ENCODE results near the gene XRCC4.

XRCC4 gene

DNA sequence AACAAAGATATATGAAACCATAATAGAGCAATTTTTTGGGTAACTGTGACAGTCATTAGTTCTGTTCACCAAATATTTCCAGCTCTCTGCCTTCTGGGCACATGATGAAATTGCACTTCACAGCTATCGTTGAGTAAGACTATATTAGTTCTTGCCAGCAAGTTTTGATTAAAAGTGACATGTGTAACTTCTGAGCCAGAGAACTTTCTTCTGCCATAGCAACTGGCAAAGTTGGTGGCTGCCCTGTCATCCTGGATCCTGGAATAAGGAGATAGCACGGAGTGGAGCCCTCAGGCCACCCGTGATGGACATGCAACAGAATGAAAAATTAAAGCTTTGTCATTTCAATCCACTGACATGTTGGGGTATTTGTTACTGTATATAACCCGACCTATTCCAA lies 199.8 kb downstream of the XRCC4 start:
- no peak for DNase-seq (ENCODE audit: low read depth)

DNA sequence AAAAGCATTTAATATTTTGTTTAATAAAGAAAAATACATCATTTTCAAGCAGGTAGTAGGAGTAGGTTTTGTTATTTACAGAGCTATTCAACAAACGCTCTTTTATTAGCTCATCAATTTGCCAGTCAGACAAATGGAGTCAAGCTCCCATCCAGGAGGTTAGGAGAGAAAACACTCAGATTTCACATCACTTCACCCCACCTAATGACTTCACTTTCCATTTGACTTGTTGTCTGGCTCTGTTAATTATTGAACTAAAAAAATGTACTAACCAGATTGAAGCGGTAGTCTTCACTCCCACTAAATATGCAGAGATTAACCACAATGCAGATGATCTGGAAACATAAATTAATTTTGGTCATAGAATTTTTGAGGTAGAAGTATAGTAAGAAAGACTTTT lies 200.6 kb downstream of the XRCC4 start:
- no peak for DNase-seq (ENCODE audit: low read depth)

DNA sequence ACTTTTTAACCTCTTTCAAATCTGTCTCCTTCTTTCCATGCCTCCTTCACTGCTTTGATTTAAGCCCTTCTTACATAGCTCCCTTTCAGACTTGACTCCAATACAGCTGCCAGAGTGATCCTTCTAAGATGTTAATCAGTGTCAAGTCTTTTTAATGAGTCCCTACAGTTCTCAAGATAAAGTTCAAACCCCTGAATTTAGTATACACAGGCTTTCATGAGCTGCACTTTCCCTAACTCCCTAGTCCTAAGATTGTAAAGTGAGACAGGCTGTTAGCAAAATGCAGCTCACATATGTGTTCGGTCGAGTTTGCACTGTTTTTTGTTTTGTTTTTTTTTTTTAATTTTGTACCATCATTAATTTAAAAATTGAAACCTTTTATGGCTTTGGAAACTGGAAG lies 203.8 kb downstream of the XRCC4 start:
- no peak for DNase-seq (ENCODE audit: low read depth)

DNA sequence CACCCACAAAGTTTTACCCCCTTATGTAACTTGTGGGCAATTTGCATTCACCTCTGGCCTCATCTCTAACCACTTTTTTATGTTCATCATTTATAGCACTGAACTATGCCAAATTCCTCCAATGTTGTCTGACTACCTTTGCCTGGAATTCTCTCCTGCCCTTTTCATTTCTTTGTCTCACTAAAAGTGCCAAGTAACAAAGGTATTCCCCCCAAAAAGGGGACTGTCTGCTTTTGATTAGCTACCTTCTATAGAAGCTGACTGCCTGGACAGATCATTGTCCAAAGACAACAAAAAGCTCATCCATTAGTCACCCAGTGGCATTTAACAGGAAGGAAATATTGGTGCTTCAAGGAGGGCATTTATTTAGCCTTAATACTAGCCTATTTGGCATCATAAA lies 204.3 kb downstream of the XRCC4 start:
- DNase-seq (ENCODE audit: low read depth) = no peak

DNA sequence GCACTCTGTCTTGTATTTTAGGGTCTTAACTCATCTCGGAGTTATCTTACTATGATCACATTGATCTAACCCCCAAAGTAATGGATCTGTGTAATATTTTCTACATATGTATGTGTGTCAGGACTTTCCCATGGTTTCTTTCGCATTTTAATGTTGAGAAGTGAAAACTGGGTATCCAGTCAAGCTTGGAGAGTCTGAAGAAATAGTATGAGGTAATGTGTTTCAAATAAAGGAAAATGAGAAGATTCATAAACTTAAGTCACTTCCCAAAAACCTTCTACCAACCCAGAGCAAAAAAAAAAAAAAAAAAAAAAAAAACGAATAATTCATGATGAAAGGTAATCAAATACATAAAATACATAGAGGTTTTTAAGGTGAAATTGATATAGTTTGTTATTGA lies 206.4 kb downstream of the XRCC4 start:
- DNase-seq (ENCODE audit: low read depth) = no peak

DNA sequence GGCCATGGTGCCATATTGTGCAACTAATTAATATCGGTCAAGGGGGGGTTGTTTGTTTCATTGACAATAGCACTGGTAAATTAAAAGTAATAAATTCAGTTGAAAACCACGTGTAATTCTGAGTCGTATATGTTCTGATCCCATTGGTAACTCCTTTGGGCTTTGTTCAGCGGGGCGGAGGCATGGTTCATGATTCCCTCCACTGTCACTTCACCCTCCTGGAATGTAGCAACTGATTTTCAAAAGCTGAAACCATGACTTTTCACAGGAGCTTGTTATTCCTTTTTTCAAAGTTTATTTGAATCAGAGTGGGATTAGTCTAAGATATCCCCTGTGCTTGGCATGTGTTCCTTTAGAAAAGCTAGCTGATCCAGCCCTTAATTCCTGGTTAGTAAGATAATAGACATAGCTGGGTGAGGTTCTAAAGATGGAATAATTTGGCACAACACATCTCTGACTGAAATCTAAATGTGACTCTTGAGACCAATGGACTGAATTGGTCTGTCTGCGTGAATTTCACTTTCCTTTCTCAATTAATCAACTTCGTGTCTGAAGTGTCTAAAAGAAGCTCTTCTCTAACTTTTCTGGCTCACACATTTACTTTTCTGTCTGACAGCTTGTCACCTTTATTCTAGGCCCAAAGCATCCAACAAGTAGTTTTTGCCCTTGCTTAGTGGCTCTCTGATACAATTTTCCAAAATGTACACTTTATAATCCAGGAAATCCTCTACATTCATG lies 208.5 kb downstream of the XRCC4 start:
- DNase-seq (ENCODE audit: low read depth) = no peak

DNA sequence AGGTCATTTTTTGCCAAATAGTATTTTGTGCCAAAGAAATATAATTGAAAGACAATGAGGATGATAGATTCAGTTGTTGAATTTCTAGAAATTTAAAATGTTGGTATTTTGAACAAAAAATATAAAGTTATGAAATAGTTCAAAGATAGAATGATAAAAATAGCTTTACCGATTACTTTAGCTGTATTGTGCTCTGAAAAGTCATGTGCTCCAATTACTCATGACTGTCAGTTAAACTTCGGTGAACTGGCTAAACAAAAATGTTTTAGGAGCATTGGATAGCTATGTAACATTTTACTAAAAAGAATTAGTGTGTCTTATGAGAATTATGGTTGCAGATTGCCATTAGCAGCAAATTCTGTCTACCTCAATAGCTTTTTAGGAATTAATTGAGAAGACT lies 216.9 kb downstream of the XRCC4 start:
- DNase-seq (ENCODE audit: low read depth) = no peak

DNA sequence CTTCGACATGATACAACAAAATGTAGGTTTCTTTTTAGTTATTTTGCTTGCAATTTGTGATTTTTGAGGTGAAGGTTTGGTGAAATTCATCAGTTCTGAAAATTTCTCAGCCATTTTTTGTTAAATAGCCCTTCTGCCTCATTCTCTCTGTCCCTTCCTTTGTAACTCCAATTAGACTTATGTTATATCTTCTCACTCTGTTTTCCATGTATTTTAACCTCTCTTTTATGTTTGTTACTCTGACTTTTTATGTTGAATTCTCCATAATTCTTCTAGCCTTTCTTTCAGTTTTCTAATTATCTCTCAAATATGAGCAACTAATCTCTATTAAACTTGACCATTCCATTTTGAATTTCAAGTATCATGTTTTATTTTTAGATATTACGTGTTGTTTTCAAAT lies 222.0 kb downstream of the XRCC4 start:
- DNase-seq (ENCODE audit: low read depth) = no peak

DNA sequence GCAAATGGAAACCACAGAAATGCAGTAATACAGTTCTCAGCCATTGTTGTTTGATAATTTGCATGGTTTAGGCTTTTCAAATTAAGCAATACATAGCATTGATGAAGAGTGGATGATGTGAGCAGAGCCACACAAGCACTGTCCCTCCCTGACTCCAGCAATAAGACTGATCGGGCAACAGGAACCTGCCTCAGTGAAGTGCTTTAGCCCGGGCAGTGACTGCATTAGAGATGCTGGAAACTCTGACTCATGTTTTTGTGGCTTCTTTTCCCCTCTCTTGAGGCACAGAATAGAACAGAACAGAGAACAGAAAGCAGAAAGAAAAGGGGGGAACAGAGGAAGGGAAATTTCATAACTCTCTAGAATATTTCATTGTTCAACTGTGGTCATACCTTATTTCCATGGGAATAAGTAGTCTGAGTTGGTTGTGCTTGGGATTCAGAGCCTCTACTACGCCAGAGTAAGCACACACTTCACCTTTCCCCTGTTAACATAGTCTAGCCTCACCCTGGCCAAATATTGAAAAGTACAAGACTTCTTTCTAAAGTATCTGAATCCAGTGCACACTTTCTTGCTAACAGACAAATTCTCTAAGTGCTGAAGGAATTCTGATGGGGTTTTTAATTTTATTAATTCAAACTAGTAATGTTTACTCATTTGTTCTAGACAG lies 229.4 kb downstream of the XRCC4 start:
- no peak for DNase-seq (ENCODE audit: low read depth)

DNA sequence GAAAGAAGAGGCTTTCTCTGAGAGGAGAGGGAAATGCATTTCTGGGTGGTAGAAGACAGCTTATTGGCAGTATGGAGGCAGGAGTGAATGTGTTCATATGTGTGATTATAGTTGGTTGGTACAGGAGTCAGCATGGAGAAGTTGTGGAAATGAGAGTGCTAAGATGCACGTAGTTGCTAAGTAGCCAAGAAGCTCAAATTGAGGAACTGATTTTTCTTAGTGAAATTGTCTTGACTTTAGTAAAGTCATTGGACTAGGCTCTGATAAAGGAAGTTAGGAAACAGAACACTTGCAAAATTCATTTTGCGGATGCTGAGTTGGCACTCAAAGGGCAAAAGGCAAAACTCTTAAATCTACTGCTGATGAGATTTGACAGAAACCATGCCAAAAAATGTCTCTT lies 235.3 kb downstream of the XRCC4 start:
- no peak for DNase-seq (ENCODE audit: low read depth)

DNA sequence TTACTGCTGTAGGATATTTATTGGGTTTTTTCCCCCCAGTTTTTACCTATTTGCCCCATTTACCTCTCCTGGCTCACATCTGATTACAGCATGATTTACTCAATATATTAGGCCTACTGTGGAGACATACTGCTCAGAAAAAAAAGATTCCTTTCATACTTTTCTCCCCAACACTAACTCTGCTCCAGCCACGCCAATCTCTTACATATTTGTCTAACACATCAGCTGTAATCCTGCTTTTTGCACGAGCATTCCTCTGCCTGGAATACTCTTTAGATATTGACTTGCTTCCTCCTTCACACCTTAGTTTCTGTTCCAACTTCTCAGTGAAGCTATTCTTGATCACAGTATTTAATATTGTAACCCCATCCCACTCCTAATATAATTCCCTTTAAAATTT lies 236.1 kb downstream of the XRCC4 start:
- no peak for DNase-seq (ENCODE audit: low read depth)

DNA sequence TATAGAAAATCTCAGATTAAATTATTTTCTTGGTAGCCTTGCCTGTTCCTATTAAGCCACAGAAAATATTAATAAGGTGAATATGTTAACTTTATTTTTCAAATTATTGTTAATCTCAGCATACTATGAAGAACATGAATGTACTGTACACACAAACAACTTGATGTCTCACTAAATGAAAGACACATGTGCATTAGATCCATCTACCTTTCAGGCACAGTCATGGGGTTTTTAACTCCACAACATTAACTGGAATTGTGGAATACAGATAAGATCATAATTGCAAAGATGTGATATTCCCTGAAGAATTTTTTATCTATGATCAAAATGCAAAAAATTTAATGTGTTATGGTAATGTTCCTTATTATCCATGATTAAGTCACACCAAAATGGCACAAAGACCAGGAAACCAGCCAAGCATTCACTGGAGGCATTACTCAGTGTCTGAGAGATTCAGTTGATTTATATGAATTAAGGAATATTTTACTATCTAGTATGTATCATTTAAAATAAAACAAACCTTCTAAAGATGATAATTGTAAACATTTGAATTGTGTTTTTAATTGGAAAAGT lies 244.2 kb downstream of the XRCC4 start:
- no peak for DNase-seq (ENCODE audit: low read depth)

DNA sequence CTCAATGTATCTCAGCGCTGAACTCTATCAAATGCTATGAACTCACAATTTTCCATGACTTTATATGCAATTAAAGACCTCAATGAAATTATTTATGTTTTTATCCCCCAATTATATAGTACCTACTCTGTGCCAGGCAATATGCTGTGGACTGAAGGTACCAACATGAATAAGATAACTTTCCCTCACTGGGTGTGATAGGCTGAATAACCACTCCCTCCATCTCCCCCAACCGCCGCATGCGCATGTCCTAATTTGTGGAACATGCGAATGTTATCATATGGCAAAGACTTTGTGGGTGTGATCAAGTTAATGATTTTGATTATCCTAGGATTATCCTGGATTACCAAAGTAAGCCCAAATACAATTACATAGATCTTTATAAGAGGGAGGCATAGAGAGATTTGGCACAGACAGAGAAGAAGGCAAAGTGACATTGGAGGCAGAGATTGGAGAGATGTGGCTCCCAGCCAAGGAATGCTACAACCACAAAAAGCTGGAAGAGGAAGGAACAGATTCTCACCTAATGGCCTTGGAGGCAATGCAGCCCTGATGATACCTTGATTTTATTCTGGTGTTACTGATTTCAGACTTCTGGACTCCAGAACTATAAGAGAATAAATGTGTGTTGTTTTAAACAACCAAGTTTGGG lies 245.1 kb downstream of the XRCC4 start:
- DNase-seq (ENCODE audit: low read depth) = no peak

DNA sequence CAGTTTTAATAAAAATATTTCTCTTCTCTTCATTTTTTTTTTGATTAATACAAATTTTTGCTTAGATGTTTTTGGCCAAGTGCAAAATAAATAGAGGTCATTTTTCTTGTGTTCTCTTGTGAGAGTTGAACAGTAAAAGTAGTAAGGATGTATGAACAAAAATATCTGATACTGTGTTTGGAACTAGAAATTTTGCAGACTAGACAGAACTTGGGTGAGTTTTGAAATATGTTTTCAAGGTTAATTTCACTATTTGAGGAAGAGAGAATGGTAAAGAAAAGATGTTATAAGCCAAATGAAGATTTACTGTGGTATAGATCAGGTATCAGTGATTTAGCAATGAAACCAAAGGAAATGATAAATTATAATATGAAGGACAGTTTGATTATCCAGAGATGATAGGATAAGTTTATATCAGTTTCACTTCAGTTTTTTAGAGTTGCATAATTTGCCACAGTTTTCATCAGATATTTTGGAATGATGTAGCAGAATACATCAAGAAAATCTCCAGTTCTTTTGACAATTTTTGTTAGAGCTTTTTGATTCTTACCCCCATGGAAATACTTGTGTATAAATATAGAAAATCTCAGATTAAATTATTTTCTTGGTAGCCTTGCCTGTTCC lies 246.3 kb downstream of the XRCC4 start:
- no peak for DNase-seq (ENCODE audit: low read depth)

DNA sequence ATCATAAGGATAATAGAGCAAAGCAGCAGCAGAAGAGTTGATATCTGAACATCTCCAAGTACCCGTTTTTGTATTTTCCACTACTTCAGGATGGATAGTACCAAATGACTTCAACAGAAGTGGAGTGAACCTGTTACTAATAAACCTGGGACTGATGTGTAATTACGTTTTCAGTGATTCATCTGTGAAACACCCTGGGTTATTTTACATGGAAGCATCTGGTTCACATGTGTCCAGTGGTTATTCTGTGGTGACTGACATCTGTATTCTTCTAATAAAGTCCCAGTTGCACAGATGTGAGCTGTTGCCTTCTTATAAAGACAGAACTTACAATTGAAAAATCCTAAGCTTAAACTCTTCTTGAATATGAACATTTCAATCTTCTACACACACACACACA lies 254.5 kb downstream of the XRCC4 start:
- no peak for DNase-seq (ENCODE audit: low read depth)

DNA sequence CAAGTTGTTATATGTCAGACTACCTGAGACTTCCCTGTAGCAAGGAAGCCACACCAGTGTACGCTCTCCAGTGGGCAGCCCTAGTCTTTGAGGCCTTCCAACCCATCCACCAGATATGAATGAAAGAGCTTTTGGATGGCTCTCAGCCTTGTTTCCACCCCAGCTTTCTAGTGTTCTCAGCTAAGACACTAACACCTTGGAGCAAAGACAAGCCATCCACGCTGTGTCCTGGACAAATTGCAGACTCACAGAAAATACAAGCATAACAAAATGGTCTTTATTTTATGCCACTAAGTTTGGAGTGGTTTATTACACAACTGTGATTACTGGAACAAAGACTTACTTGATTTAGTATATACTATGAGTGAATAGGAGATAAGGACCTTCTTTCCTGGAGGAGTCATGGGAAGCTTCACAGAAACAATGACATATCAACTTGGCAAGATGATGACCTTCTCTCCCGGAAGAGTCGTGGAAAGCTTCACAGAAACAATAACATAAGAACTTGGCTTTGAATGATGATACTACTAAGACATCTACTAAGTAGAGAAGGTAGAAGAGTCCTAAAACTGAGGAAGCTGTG lies 260.2 kb downstream of the XRCC4 start:
- DNase-seq (ENCODE audit: low read depth) = no peak

DNA sequence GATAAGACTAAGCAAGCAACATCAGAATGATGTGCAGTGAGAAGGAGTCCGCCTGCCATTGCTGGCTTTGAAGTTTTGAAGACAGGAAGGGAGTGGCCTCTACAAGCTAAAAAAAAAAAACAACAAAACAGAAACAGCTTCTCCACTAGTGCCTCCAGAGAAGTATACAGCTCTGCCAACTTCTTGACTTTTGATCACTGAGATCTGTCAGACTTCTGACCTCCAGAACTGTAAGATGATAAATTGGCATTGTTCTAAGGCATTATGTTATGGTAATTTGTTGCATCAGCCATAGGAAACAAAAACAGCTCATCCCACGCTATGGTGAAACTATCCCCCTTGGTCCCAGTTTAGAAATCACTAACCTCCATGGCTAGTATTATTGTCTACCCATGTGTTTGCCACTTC lies 263.2 kb downstream of the XRCC4 start:
- no peak for DNase-seq (ENCODE audit: low read depth)

DNA sequence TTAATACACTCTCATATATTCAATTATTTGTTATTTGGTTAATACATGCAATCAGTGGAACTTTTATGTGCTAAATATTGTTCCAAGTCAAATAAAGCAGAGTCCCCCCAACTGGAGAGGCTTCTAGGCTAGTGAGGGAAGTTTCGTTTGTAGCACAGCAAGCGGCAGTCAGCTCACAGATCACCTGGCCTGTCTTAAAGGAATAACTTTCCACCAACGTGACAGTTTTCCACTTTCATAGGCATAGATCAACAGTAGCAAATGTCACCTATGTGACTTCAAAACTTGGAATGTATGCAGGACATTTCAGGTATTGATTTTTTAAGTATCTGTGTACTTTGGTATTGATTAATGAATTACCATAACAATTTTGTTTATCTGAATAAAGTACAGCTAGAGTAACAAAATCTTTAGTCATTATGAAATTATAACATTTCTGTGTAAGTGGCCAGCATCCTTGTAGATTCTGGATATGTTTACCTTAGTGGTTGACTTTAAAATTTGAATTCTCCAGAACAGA lies 264.5 kb downstream of the XRCC4 start:
- DNase-seq (ENCODE audit: low read depth) = no peak

DNA sequence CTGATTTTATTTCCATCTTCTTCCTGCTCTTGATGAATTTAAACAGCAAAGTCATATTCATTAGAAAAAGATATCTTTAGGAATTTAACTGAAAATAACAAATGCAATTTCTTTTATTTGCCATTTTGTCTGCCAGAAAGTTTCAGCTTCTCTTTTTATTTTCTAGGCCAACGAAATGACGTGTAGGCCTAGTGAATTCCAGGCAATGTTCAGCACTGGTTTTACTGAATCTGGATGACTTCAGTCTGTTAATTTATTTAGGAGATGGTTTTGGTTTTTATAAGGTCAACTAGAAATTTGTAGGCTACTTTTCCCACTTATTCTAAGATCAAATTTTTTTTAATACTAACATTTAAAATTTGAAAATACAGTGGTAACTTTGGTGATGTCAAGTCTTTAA lies 265.1 kb downstream of the XRCC4 start:
- no peak for DNase-seq (ENCODE audit: low read depth)

DNA sequence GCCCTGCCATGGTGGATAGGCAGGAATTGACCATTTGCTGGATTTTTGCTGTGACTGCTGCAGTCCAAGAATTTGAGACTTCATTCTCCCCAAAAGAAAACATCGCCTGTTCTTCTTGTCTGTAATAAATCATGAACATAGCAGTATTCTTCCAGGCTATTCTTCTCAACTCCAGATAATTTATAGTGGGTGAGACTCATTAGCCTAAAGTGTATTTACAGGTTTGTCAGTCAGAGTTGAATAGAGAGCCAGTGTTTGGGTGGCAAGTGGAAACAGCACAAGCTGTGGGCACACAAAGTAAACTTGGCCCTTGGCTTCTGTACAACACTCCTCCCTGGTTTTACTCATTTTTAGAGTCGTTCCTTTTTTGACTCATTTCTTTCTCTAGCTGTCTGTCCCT lies 266.0 kb downstream of the XRCC4 start:
- DNase-seq (ENCODE audit: low read depth) = no peak

DNA sequence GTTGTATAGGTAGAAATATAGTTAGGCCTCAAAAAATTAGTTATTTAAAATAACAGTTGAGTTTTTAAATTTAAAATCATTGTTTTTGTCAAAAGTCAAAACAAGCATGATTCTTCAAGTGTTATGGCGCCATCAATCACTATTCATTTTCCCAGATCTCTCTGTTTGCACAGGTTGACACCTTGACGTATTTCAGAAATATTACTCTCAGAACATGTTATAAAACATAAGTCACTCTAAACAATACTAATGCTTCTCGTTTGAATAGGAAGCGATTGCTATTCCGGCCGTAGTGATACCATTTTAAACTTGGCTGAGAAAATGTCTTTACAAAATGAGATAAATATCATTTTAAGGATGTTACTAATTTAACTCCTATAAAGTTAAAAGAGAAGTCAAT lies 268.1 kb downstream of the XRCC4 start:
- DNase-seq (ENCODE audit: low read depth) = no peak

DNA sequence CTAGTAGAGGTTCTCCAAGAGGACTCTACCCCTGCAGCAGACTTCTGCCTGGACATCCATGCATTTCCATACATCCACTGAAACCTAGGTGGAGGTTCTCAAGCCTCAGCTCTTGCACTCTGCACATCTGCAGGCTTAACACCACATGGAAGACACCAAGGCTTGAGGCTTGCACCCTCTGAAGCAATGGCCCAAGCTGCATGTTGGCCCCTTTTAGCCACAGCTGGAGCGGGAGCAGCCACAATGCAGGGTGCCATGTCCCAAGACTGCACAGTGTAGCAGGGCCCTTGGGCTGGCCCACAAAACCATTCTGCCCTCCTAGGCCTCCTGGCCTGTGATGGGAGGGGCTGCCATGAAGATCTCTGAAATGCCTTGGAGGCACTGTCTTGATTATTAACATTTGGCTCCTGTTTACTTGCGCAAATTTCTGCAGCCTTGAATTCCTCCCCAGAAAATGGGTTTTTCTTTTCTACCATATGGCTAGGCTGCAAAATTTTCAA lies 271.0 kb downstream of the XRCC4 start:
- no peak for DNase-seq (ENCODE audit: low read depth)
